Muscle layer of colon (tissue), 2 donors: ENCODE measurements around the gene KRT79.

ENCODE experiments used
- H3K27ac ChIP-seq: one replicate; pipeline ENCODE4 v1.7.0; 2013; ENCODE audit warnings: low read depth, mild to moderate bottlenecking, low read length, moderate library complexity
- H3K27me3 ChIP-seq, 2 donors: one replicate each; pipeline ENCODE4 v1.7.0; 2013; ENCODE audit warnings: low read length in 2 of 2, mild to moderate bottlenecking in 2 of 2; ENCODE audit not compliant: insufficient read depth in 2 of 2, control insufficient read depth in 1 of 2
- H3K36me3 ChIP-seq: one replicate; pipeline ENCODE4 v1.7.0; 2013; ENCODE audit warnings: mild to moderate bottlenecking, low read length; ENCODE audit not compliant: insufficient read depth
- H3K4me1 ChIP-seq: one replicate; pipeline ENCODE4 v1.7.0; 2013; ENCODE audit warnings: mild to moderate bottlenecking, low read length; ENCODE audit not compliant: insufficient read depth
- H3K4me3 ChIP-seq, 2 donors: one replicate each; pipeline ENCODE4 v1.7.0; 2013; ENCODE audit warnings: low read length in 2 of 2, low read depth in 1 of 2, mild to moderate bottlenecking in 1 of 2, moderate library complexity in 1 of 2
- H3K9ac ChIP-seq: one replicate; pipeline ENCODE4 v1.7.0; 2013; ENCODE audit warnings: low read length
- H3K9me3 ChIP-seq: one replicate; pipeline ENCODE4 v1.7.0; 2013; ENCODE audit warnings: mild to moderate bottlenecking, low read length
- donor health status: abdominal sarcoma.
- donor health status: Adenocarcinoma of cecum.

KRT79 gene

GRCh38 chr12:52813885-52814709, 20.0 kb downstream of the KRT79 start, which contains the start of gene KRT4:
TSS of gene KRT4 (minus strand) at chr12:52814116. CDS start at chr12:52814058, 58 bp downstream.
- H3K9ac ChIP-seq, result no peak within 1 kb of the TSS
- no peaks in the 10 kb centered on the region for H3K36me3 ChIP-seq
- H3K4me1 ChIP-seq, result no peaks in the 10 kb centered on the region
- H3K4me3 ChIP-seq, result no peak within 1 kb of the TSS
- H3K27me3 ChIP-seq, result peaks cover 0 to 6% of the 10 kb centered on the region in 2 donors
- H3K27ac ChIP-seq, result no peak within 1 kb of the TSS
- H3K9me3 ChIP-seq, result no peaks in the 10 kb centered on the region

GRCh38 chr12:52813203-52813819, 20.8 kb downstream of the KRT79 start:
- H3K36me3 ChIP-seq, result no peaks in the 10 kb centered on the region
- H3K4me3 ChIP-seq, result no peak overlapping the region
- H3K27ac ChIP-seq, result no peak overlapping the region
- no peaks in the 10 kb centered on the region for H3K27me3 ChIP-seq
- H3K9ac ChIP-seq, result no peak overlapping the region
- H3K9me3 ChIP-seq, result no peaks in the 10 kb centered on the region
- no peaks in the 10 kb centered on the region for H3K4me1 ChIP-seq

- Histone ChIP-seq H3K27me3 (no peaks in the 10 kb centered on the region), H3K36me3 (no peaks in the 10 kb centered on the region), H3K27ac (no peak overlapping the region), H3K4me3 (no peak overlapping the region), H3K9me3 (no peaks in the 10 kb centered on the region), H3K4me1 (no peaks in the 10 kb centered on the region), H3K9ac (no peak overlapping the region)
Observed at GRCh38 chr12:52812749-52813148, 21.4 kb downstream of the KRT79 start.

- Histone ChIP-seq H3K4me3 (no peak overlapping the region), H3K36me3 (no peaks in the 10 kb centered on the region), H3K9ac (no peak overlapping the region), H3K27me3 (no peaks in the 10 kb centered on the region), H3K9me3 (no peaks in the 10 kb centered on the region), H3K27ac (no peak overlapping the region), H3K4me1 (no peaks in the 10 kb centered on the region)
Observed at GRCh38 chr12:52812073-52812400, 22.1 kb downstream of the KRT79 start.

- no peaks in the 10 kb centered on the region for H3K4me1 ChIP-seq
- no peaks in the 10 kb centered on the region for H3K27me3 ChIP-seq
- H3K36me3 ChIP-seq, result no peaks in the 10 kb centered on the region
- H3K9ac ChIP-seq, result no peak overlapping the region
- H3K4me3 ChIP-seq, result no peak overlapping the region
- no peaks in the 10 kb centered on the region for H3K9me3 ChIP-seq
- H3K27ac ChIP-seq, result no peak overlapping the region
Observed at GRCh38 chr12:52811191-52812072, 22.7 kb downstream of the KRT79 start.

- Histone ChIP-seq H3K9me3 (no peaks in the 10 kb centered on the region), H3K27me3 (no peaks in the 10 kb centered on the region), H3K27ac (no peak overlapping the region)
Observed at GRCh38 chr12:52810554-52810953, 23.6 kb downstream of the KRT79 start.

GRCh38 chr12:52809166-52809565, 24.9 kb downstream of the KRT79 start:
- no peak overlapping the region for H3K27ac ChIP-seq
- H3K27me3 ChIP-seq, result no peaks in the 10 kb centered on the region
- no peaks in the 10 kb centered on the region for H3K4me1 ChIP-seq
- no peak overlapping the region for H3K4me3 ChIP-seq
- H3K9me3 ChIP-seq, result no peaks in the 10 kb centered on the region
- H3K9ac ChIP-seq, result no peak overlapping the region
- H3K36me3 ChIP-seq, result no peaks in the 10 kb centered on the region

More at GRCh38 chr12:52810554-52810953, 23.6 kb downstream of the KRT79 start:
- H3K4me3 ChIP-seq, result no peak overlapping the region
- no peaks in the 10 kb centered on the region for H3K4me1 ChIP-seq
- H3K36me3 ChIP-seq, result no peaks in the 10 kb centered on the region
- H3K9ac ChIP-seq, result no peak overlapping the region

- no peak overlapping the region for H3K4me3 ChIP-seq
- no peak overlapping the region for H3K27ac ChIP-seq
- no peaks in the 10 kb centered on the region for H3K4me1 ChIP-seq
- H3K9me3 ChIP-seq, result no peaks in the 10 kb centered on the region
- no peaks in the 10 kb centered on the region for H3K27me3 ChIP-seq
- no peaks in the 10 kb centered on the region for H3K36me3 ChIP-seq
- H3K9ac ChIP-seq, result no peak overlapping the region
Observed at GRCh38 chr12:52808573-52809160, 25.4 kb downstream of the KRT79 start.

GRCh38 chr12:52807544-52808470, 26.3 kb downstream of the KRT79 start:
- Histone ChIP-seq H3K36me3 (no peaks in the 10 kb centered on the region), H3K27me3 (no peaks in the 10 kb centered on the region), H3K9me3 (no peaks in the 10 kb centered on the region), H3K9ac (no peak overlapping the region), H3K4me3 (no peak overlapping the region), H3K4me1 (no peaks in the 10 kb centered on the region), H3K27ac (no peak overlapping the region)

GRCh38 chr12:52806821-52807543, 27.1 kb downstream of the KRT79 start:
- Histone ChIP-seq H3K27ac (no peak overlapping the region), H3K4me1 (no peaks in the 10 kb centered on the region), H3K4me3 (no peak overlapping the region), H3K36me3 (no peaks in the 10 kb centered on the region), H3K9me3 (no peaks in the 10 kb centered on the region), H3K27me3 (no peaks in the 10 kb centered on the region), H3K9ac (no peak overlapping the region)
